Activated CD8-positive, alpha-beta T cell treated with anti-CD3 and anti-CD28 coated beads, Interleukin-2, amount 10 ng/mL, durations not matched to agents 7 days and 5 days (primary cell): Measurements from ENCODE around the gene ANKRD33B. TPM values are rescaled to one million over a fixed set of nuclear protein-coding genes. Genes with fewer than 3 reads are reported as not detected.

Source experiments
- ATAC-seq: fragments of 150-1000 bp; cut with Tn5 transposase; one replicate; pipeline ENCODE4 v1.10.0; 2021; ENCODE audit warnings: moderate library complexity
- CTCF ChIA-PET: fragments of 350-600 bp; sonication (Branson Sonifier 250); formaldehyde crosslinking; loops from one replicate; lab custom pipeline; 2021; ENCODE audit warnings: antibody characterized with exemption; lab: Charles Lee
- POLR2A ChIA-PET: fragments of 350-600 bp; sonication (Branson Sonifier 250); formaldehyde crosslinking; loops from one replicate; lab custom pipeline; 2021; ENCODE audit warnings: antibody characterized with exemption; lab: Charles Lee
- DNase-seq: peaks from one replicate; pipeline ENCODE4 v3.0.0-alpha.2; 2020
- H3K27ac Mint-ChIP-seq: one replicate; pipeline ENCODE4 v1.8.0; 2021; ENCODE audit warnings: mild to moderate bottlenecking, mixed read lengths
- H3K27me3 Mint-ChIP-seq: one replicate; pipeline ENCODE4 v1.8.0; 2021; ENCODE audit warnings: low read depth, mixed read lengths
- H3K36me3 Mint-ChIP-seq: one replicate; pipeline ENCODE4 v1.8.0; 2021; ENCODE audit warnings: low read depth, mixed read lengths
- H3K4me1 Mint-ChIP-seq: one replicate; pipeline ENCODE4 v1.8.0; 2021; ENCODE audit warnings: low read depth, mixed read lengths
- H3K4me3 Mint-ChIP-seq: one replicate; pipeline ENCODE4 v1.8.0; 2021; ENCODE audit warnings: mild to moderate bottlenecking, mixed read lengths
- H3K9me3 Mint-ChIP-seq: one replicate; pipeline ENCODE4 v1.8.0; 2022; ENCODE audit warnings: mixed read lengths; ENCODE audit not compliant: insufficient read depth
- total RNA-seq, 2 experiments: library from RNA; stranded (reverse); gene quantifications; one replicate each; pipeline ENCODE4 v1.2.3, GENCODE V29; 2021

Gene ANKRD33B
- total RNA-seq, 2 experiments from 2014 or later: 4.6 to 5.5 TPM

GRCh38 chr5:10703676-10704075 lies 139.8 kb downstream of the ANKRD33B start:
- Mint-ChIP-seq H3K4me1 (peaks cover 37% of the 10 kb centered on the region), H3K27ac (no peak overlapping the region), H3K4me3 (no peak overlapping the region), H3K9me3 (no peaks in the 10 kb centered on the region), H3K27me3 (no peaks in the 10 kb centered on the region), H3K36me3 (peaks cover 12% of the 10 kb centered on the region)
- DNase-seq (no peak), ATAC-seq (no peak)
- ChIA-PET CTCF (interaction anchor here (1.3 to 3.0 kb wide), 4 partner anchors 13 to 96 kb away, joined by 4 to 12 read pairs (median 5); no protein-coding TSS in a partner anchor), POLR2A (no interaction called here)

GRCh38 chr5:10704949-10705621 lies 141.2 kb downstream of the ANKRD33B start:
- ChIA-PET CTCF (no interaction called here), POLR2A (no interaction called here)
- DNase-seq (peak; percentile 24), ATAC-seq (peak; percentile 44)
- Mint-ChIP-seq H3K27ac (peak overlapping the region; percentile 75), H3K36me3 (peaks cover 12% of the 10 kb centered on the region), H3K4me3 (no peak overlapping the region), H3K9me3 (no peaks in the 10 kb centered on the region), H3K27me3 (no peaks in the 10 kb centered on the region), H3K4me1 (peaks cover 27% of the 10 kb centered on the region)

- no peak for ATAC-seq
- no peaks in the 10 kb centered on the region for H3K27me3 Mint-ChIP-seq
Observed at GRCh38 chr5:10705747-10706146, 141.9 kb downstream of the ANKRD33B start.

GRCh38 chr5:10706326-10706725 lies 142.5 kb downstream of the ANKRD33B start:
- Mint-ChIP-seq H3K9me3 (no peaks in the 10 kb centered on the region), H3K36me3 (peaks cover 15% of the 10 kb centered on the region), H3K4me3 (no peak overlapping the region), H3K4me1 (peaks cover 28% of the 10 kb centered on the region), H3K27me3 (no peaks in the 10 kb centered on the region), H3K27ac (no peak overlapping the region)
- POLR2A ChIA-PET: no interaction called here
- CTCF ChIA-PET: interaction anchor here (0.7 kb wide), 1 partner anchor 34 kb away, joined by 3 read pairs; no protein-coding TSS in a partner anchor
- no peak for ATAC-seq
- no peak for DNase-seq

More at GRCh38 chr5:10705747-10706146, 141.9 kb downstream of the ANKRD33B start:
- no peak overlapping the region for H3K4me3 Mint-ChIP-seq
- DNase-seq: no peak
- H3K27ac Mint-ChIP-seq: peak overlapping the region; percentile 75
- peaks cover 26% of the 10 kb centered on the region for H3K4me1 Mint-ChIP-seq
- H3K36me3 Mint-ChIP-seq: peaks cover 12% of the 10 kb centered on the region
- H3K9me3 Mint-ChIP-seq: no peaks in the 10 kb centered on the region
- ChIA-PET CTCF (interaction anchor here (0.7 kb wide), 1 partner anchor 33 kb away, joined by 3 read pairs; no protein-coding TSS in a partner anchor), POLR2A (no interaction called here)

Other genes with a start within 250 kb of the ANKRD33B start
- 10 to 100 TPM; 72.2 to 80.5 TPM for gene MARCHF6, start 210.4 kb upstream of the ANKRD33B start, total RNA-seq
- gene ROPN1L, start 122.2 kb upstream of the ANKRD33B start, total RNA-seq: 1 to 10 TPM; 1.4 to 2.2 TPM
- 10 to 100 TPM; 61.0 to 61.2 TPM for gene DAP, start 197.2 kb downstream of the ANKRD33B start, total RNA-seq